D721Med (cell line): ENCODE measurements around the gene GCGR.

Experiments used
- DNase-seq: peaks from one replicate; pipeline ENCODE4 v3.0.0; 2011; ENCODE audit warnings: low spot score; ENCODE audit not compliant: insufficient read length
- FAIRE-seq: peaks from 2 replicates; lab custom pipeline; 2011; peaks lifted over from hg19 to GRCh38; lab: Jason Lieb, UNC
- TF ChIP-seq, protein P1 (sequence below): IDR thresholded peaks from 2 replicates; pipeline ENCODE4 v1.5.1; 2012; ENCODE audit warnings: mild to moderate bottlenecking, control low read depth; ENCODE audit not compliant: insufficient read depth; ENCODE audit errors: missing control alignments

Gene GCGR

DNA sequence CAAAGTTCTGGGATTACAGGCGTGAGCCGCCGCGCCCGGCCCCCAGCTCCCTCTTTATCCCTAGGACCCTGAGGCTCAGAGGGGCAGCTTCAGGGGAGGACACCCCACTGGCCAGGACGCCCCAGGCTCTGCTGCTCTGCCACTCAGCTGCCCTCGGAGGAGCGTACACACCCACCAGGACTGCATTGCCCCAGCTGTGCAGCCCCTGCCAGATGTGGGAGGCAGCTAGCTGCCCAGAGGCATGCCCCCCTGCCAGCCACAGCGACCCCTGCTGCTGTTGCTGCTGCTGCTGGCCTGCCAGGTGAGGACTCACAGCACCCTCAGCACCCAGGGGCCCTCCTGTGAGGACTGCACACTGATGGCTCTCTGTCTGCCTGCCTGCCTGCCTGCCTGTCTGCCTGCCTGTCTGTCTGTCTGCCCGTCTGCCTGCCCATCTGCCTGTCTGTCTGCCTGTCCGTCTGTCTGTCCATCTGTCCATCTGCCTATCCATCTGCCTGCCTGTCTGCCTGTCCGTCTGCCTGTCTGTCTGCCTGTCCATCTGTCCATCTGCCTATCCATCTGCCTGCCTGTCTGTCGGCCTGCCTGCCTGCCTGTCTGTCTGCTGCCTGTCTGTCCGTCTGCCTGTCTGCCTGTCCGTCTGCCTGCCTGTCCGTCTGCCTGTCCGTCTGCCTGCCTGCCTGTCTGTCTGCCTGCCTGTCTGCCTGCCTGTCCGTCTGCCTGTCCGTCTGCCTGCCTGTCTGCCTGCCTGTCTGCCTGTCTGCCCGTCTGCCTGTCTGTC, 5.0 kb downstream of the GCGR start:
- DNase-seq (no peak), FAIRE-seq (no peak)

DNA sequence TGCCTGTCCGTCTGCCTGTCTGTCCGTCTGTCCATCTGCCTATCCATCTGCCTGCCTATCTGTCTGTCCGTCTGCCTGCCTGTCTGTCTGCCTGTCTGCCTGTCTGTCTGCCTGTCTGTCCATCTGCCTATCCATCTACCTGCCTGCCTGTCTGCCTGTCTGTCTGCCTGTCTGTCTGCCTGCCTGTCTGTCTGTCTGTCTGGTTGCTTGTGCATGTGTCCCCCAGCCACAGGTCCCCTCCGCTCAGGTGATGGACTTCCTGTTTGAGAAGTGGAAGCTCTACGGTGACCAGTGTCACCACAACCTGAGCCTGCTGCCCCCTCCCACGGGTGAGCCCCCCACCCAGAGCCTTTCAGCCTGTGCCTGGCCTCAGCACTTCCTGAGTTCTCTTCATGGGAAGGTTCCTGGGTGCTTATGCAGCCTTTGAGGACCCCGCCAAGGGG, 5.6 kb downstream of the GCGR start:
- FAIRE-seq (no peak), DNase-seq (no peak)
- TF ChIP-seq, protein P1, sequence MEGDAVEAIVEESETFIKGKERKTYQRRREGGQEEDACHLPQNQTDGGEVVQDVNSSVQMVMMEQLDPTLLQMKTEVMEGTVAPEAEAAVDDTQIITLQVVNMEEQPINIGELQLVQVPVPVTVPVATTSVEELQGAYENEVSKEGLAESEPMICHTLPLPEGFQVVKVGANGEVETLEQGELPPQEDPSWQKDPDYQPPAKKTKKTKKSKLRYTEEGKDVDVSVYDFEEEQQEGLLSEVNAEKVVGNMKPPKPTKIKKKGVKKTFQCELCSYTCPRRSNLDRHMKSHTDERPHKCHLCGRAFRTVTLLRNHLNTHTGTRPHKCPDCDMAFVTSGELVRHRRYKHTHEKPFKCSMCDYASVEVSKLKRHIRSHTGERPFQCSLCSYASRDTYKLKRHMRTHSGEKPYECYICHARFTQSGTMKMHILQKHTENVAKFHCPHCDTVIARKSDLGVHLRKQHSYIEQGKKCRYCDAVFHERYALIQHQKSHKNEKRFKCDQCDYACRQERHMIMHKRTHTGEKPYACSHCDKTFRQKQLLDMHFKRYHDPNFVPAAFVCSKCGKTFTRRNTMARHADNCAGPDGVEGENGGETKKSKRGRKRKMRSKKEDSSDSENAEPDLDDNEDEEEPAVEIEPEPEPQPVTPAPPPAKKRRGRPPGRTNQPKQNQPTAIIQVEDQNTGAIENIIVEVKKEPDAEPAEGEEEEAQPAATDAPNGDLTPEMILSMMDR, result no peak

More for the DNA sequence above, 5.0 kb downstream of the GCGR start:
- TF ChIP-seq, protein P1, result no peak

DNA sequence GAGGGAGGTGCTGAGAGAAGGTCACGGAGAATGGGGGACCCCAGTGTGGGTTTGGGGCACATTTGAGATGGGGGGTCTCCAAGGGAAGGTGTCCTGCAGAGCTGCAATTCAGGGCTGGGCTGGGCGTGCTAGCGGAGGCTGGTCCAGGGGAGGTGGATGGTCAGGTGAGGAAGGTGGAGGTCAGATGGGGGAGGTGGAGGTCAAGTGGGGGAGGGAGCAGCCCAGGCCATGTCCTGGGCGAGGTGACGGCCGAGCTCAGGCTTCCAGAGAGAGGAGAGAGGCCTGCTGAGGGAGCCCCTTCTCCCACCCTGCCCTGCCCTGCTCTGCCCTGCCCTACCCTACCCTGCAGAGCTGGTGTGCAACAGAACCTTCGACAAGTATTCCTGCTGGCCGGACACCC, 6.5 kb downstream of the GCGR start:
- FAIRE-seq, result no peak
- TF ChIP-seq, protein P1, result no peak
- no peak for DNase-seq

DNA sequence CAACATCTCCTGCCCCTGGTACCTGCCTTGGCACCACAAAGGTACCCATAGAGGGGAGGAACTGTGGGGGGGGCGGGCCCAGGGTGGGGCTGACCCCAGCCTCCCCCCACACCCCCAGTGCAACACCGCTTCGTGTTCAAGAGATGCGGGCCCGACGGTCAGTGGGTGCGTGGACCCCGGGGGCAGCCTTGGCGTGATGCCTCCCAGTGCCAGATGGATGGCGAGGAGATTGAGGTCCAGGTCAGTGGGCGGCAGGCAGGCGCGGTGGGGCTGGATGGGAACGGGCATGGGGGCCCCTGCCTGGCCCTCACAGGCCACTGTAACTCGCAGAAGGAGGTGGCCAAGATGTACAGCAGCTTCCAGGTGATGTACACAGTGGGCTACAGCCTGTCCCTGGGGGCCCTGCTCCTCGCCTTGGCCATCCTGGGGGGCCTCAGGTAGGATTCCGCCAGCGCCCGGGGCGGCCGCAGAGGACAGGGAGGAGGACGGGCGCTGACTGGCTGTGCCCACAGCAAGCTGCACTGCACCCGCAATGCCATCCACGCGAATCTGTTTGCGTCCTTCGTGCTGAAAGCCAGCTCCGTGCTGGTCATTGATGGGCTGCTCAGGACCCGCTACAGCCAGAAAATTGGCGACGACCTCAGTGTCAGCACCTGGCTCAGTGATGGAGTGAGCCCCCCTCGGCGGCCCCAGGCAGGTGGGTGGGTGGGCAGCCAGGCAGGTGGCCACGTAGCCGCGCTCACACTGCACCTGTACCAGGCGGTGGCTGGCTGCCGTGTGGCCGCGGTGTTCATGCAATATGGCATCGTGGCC, 7.1 kb downstream of the GCGR start:
- TF ChIP-seq, protein P1, result no peak
- DNase-seq (no peak), FAIRE-seq (no peak)

DNA sequence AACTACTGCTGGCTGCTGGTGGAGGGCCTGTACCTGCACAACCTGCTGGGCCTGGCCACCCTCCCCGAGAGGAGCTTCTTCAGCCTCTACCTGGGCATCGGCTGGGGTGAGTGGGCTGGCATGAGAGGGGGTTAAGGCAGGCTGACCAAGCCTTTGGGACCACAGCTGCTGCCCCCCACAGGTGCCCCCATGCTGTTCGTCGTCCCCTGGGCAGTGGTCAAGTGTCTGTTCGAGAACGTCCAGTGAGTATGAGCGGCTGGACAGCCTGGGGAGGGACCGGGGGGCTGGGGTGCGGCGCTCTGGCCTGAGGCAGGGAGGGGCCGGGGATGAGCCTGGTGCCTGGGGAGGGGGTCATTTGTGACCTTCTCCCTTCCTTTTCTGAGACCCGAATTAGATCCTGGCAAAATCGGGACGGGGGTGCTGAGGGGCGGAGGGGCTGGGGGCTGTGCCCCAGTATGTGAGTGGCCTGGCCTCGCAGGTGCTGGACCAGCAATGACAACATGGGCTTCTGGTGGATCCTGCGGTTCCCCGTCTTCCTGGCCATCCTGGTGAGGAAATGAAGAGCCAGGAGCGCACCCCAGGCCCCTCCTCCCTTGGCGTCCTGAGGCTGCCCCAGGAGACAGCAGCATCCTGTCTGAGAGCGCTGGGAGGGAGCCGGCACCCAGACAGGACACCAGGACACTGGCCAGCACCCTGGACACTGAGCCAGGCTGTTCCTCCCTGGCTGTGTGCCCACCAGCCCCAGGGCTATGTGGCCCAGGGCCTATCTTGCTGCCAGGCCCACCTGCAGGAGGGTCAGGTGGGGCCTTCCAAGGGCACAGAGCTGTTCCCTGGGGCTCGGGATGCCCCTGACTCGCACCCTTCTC, 8.0 kb downstream of the GCGR start:
- DNase-seq, result no peak
- no peak for FAIRE-seq
- TF ChIP-seq, protein P1, result no peak

DNA sequence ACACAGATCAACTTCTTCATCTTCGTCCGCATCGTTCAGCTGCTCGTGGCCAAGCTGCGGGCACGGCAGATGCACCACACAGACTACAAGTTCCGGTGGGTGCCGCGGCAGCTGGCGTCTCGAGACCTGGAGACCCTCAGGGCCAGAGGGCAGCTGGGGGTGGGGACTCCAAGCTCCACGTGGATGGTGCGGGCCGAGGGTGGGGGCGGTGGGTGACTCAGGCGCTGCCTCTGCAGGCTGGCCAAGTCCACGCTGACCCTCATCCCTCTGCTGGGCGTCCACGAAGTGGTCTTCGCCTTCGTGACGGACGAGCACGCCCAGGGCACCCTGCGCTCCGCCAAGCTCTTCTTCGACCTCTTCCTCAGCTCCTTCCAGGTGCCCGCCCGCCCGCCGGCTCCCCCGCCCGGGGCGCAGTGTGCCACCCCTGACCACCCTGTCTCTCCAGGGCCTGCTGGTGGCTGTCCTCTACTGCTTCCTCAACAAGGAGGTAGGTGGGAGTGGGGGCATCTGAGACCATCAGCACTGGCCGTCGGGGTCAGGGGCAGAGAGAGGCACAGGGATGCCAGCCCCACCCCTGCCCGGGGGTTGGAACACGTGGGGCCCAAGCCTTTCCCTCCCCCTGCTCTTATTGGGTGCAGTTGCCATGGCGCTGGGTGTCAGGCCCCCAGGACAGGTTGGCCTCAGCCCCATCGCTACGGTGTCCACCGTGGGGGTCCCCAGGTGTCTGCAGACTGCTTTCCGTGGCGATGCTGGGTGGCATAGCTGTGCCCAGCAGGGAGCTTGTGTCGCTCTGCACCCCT, 8.8 kb downstream of the GCGR start:
- FAIRE-seq, result no peak
- TF ChIP-seq, protein P1, result no peak
- DNase-seq, result no peak
